CD4-positive, alpha-beta T cell treated with Interferon gamma for 1 hour (primary cell): ENCODE measurements around the gene TMED5.

Source experiments
- DNase-seq: peaks from one replicate; pipeline ENCODE4 v3.0.0-alpha.2; 2020

Gene TMED5

GRCh38 chr1:93114391-93114790 lies 65.8 kb downstream of the TMED5 start:
- no peak for DNase-seq

- no peak for DNase-seq
Measured at GRCh38 chr1:93113127-93113526, 67.1 kb downstream of the TMED5 start.

GRCh38 chr1:93111561-93111960 lies 68.7 kb downstream of the TMED5 start:
- no peak for DNase-seq

GRCh38 chr1:93111065-93111464 lies 69.1 kb downstream of the TMED5 start:
- no peak for DNase-seq

GRCh38 chr1:93109578-93109977 lies 70.6 kb downstream of the TMED5 start:
- DNase-seq, result no peak

- DNase-seq, result no peak
Measured at GRCh38 chr1:93108335-93108734, 71.9 kb downstream of the TMED5 start.

- DNase-seq, result no peak
Measured at GRCh38 chr1:93107395-93107794, 72.8 kb downstream of the TMED5 start.

- DNase-seq, result no peak
Measured at GRCh38 chr1:93106226-93106625, 74.0 kb downstream of the TMED5 start.

- DNase-seq, result no peak
Measured at GRCh38 chr1:93102142-93102541, 78.1 kb downstream of the TMED5 start.
